ENCODE results near the gene LRIG3.

Gene LRIG3

DNA sequence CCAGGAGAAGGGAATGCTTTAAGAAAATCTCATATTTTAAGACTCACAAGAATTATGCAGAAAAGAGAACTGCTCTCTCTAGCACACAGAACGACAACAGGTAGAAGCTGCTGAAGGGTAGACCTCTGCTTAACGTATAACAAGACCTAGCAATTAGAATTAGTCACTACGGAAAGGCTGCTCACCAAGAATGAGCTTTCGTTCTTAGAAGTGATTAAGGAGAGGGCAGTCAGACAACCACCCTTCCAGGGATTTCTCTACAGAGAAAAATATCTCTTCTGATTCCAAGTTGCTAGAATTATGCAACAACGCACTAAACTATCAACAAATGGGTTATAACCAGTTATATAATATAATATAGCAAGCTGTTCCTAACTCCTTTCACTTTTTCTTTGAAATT is 18.6 kb downstream of the LRIG3 start:
- TF ChIP-seq, protein P1, sequence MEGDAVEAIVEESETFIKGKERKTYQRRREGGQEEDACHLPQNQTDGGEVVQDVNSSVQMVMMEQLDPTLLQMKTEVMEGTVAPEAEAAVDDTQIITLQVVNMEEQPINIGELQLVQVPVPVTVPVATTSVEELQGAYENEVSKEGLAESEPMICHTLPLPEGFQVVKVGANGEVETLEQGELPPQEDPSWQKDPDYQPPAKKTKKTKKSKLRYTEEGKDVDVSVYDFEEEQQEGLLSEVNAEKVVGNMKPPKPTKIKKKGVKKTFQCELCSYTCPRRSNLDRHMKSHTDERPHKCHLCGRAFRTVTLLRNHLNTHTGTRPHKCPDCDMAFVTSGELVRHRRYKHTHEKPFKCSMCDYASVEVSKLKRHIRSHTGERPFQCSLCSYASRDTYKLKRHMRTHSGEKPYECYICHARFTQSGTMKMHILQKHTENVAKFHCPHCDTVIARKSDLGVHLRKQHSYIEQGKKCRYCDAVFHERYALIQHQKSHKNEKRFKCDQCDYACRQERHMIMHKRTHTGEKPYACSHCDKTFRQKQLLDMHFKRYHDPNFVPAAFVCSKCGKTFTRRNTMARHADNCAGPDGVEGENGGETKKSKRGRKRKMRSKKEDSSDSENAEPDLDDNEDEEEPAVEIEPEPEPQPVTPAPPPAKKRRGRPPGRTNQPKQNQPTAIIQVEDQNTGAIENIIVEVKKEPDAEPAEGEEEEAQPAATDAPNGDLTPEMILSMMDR (IDR thresholded peaks at IDR 0.05) = no peak
- Histone ChIP-seq H3K36me3 (ENCODE audit: control insufficient read depth, insufficient read depth, low read length) (no peaks in the 10 kb centered on the region), H3K4me2 (ENCODE audit: low read length) (no peak overlapping the region), H3K27ac (no peak overlapping the region), H3K27me3 (ENCODE audit: control insufficient read depth, insufficient read depth, low read length) (no peaks in the 10 kb centered on the region), H3K79me2 (peaks cover 46% of the 10 kb centered on the region), H2AFZ (no peak overlapping the region), H3K9ac (no peak overlapping the region), H3K4me3 (ENCODE audit: low read depth, low read length) (no peak overlapping the region), H3K9me3 (ENCODE audit: control insufficient read depth, low read length) (no peaks in the 10 kb centered on the region), H3K4me1 (peaks cover 4% of the 10 kb centered on the region)

DNA sequence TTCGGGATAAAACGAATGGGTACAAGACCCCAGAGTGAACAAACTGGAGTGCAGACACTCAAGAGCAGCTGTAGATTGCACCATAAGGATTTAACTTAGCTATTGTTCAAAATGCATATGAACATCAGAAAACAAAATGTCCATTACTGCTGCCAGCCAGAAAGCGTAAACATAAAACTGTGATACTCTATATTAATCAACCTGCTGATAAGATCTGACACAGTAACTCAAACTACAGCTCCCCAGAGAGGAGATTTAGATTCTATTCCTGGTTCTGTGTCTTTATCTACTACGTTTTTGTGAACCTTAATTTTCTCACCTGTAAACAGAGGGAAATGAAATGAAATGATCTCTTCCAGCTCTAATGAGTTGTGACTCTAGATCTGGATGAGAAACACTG is 22.3 kb downstream of the LRIG3 start:
- Histone ChIP-seq H3K79me2 (peaks cover 48% of the 10 kb centered on the region), H3K4me1 (peaks cover 10% of the 10 kb centered on the region), H3K36me3 (ENCODE audit: control insufficient read depth, insufficient read depth, low read length) (no peaks in the 10 kb centered on the region), H3K9ac (no peak overlapping the region), H3K4me2 (ENCODE audit: low read length) (no peak overlapping the region), H2AFZ (no peak overlapping the region), H3K4me3 (ENCODE audit: low read depth, low read length) (no peak overlapping the region), H3K27me3 (ENCODE audit: control insufficient read depth, insufficient read depth, low read length) (no peaks in the 10 kb centered on the region), H3K27ac (no peak overlapping the region), H3K9me3 (ENCODE audit: control insufficient read depth, low read length) (no peaks in the 10 kb centered on the region)
- TF ChIP-seq, protein P1 (IDR thresholded peaks at IDR 0.05) = no peak

DNA sequence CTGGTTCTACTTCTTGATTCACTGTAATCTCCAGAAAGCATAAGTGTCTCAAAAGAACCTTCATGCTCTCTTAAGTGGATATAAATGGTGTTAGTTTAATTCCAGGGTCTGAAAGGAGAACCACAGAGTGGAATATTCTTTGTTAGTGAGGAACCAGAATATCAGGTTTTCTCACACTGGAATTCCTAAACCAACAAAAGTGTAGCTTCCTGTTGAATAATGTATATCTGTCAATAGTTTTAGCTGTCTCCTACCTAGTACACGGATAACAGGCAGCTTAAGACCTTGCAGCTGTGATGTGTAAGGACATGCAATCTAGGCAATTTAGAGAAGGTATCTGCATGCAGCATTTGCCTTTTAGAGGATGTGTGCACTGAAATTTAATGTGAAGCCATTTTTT is 24.0 kb downstream of the LRIG3 start:
- peaks cover 41% of the 10 kb centered on the region for H3K79me2 ChIP-seq
- no peaks in the 10 kb centered on the region for H3K9me3 ChIP-seq (ENCODE audit: control insufficient read depth, low read length)
- H3K9ac ChIP-seq = no peak overlapping the region
- no peak overlapping the region for H3K4me3 ChIP-seq (ENCODE audit: low read depth, low read length)
- no peaks in the 10 kb centered on the region for H3K27me3 ChIP-seq (ENCODE audit: control insufficient read depth, insufficient read depth, low read length)
- H3K4me2 ChIP-seq (ENCODE audit: low read length) = no peak overlapping the region
- no peaks in the 10 kb centered on the region for H3K36me3 ChIP-seq (ENCODE audit: control insufficient read depth, insufficient read depth, low read length)
- H3K4me1 ChIP-seq = peaks cover 10% of the 10 kb centered on the region
- no peak overlapping the region for H2AFZ ChIP-seq
- no peak overlapping the region for H3K27ac ChIP-seq
- TF ChIP-seq, protein P1 (IDR thresholded peaks at IDR 0.05) = no peak

DNA sequence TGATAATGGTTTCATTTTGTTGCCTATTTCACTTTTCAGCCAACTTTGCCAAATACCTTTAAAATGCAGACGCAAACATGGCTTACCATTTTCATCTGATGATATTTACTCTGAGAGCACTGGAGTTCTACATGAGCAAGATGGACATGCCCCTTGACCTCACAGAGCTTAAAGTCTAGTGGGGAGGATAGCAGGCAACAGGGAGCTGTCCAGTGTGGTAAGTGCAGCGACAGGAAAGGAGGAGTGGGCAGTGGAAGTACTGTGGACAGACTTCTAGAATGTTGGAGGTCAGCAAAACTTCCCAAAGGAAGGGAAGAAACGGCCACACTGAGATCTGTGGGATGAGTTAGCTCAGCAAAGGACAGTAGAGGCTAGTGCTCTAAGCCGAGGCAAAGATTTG is 25.3 kb downstream of the LRIG3 start:
- no peak overlapping the region for H3K4me3 ChIP-seq (ENCODE audit: low read depth, low read length)
- peaks cover 33% of the 10 kb centered on the region for H3K79me2 ChIP-seq
- no peaks in the 10 kb centered on the region for H3K36me3 ChIP-seq (ENCODE audit: control insufficient read depth, insufficient read depth, low read length)
- no peaks in the 10 kb centered on the region for H3K9me3 ChIP-seq (ENCODE audit: control insufficient read depth, low read length)
- no peak overlapping the region for H2AFZ ChIP-seq
- TF ChIP-seq, protein P1 (IDR thresholded peaks at IDR 0.05) = no peak
- H3K9ac ChIP-seq = no peak overlapping the region
- H3K4me1 ChIP-seq = peaks cover 10% of the 10 kb centered on the region
- H3K27ac ChIP-seq = no peak overlapping the region
- no peak overlapping the region for H3K4me2 ChIP-seq (ENCODE audit: low read length)
- H3K27me3 ChIP-seq (ENCODE audit: control insufficient read depth, insufficient read depth, low read length) = no peaks in the 10 kb centered on the region

DNA sequence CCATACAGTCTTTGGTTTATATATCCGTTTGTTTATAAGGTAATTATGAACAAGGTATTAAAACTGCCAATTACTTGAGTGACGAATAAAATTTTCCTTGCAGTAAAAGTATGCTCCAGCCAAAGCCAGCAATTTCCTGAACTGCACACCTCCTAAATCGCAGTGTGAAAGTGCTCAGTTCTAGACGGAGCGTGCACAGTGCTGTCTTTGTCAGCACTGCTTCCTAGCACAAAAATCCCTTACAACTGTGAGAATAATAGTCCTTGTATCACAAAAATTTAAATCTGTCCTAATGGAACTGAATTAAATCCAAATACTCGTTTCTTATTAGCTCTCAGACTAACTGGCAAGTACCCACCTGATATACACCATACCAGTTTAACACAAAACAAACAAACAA is 26.3 kb downstream of the LRIG3 start:
- Histone ChIP-seq H3K9ac (no peak overlapping the region), H3K27me3 (ENCODE audit: control insufficient read depth, insufficient read depth, low read length) (no peaks in the 10 kb centered on the region), H3K4me3 (ENCODE audit: low read depth, low read length) (no peak overlapping the region), H3K4me1 (peaks cover 10% of the 10 kb centered on the region), H3K4me2 (ENCODE audit: low read length) (no peak overlapping the region), H3K79me2 (peaks cover 30% of the 10 kb centered on the region), H2AFZ (no peak overlapping the region), H3K27ac (no peak overlapping the region), H3K36me3 (ENCODE audit: control insufficient read depth, insufficient read depth, low read length) (no peaks in the 10 kb centered on the region), H3K9me3 (ENCODE audit: control insufficient read depth, low read length) (no peaks in the 10 kb centered on the region)
- TF ChIP-seq, protein P1 (IDR thresholded peaks at IDR 0.05) = no peak
